ENCODE measurements around the gene GABRB1. TPM values are rescaled to one million over a fixed set of nuclear protein-coding genes. Genes with fewer than 3 reads are reported as not detected.

Gene GABRB1
- total RNA-seq, 2 donors from 2014 or later: not detected

- Histone ChIP-seq H3K4me3 (no peak overlapping the region), H3K27me3 (replicated peaks; ENCODE audit: insufficient read depth) (no peaks in the 10 kb centered on the region), H3K9me3 (no peaks in the 10 kb centered on the region), H3K36me3 (no peaks in the 10 kb centered on the region), H3K27ac (no peak overlapping the region), H3K4me1 (replicated peaks) (no peaks in the 10 kb centered on the region)
- 13% methylated on average over 4 of the region's 4 CpGs for WGBS
- DNase-seq (ENCODE audit: low spot score): no peak
- TF ChIP-seq POLR2AphosphoS5 (IDR thresholded peaks at IDR 0.05): no peak
- no peak for TF ChIP-seq POLR2A (IDR thresholded peaks at IDR 0.05)
- TF ChIP-seq CTCF (IDR thresholded peaks at IDR 0.05): no peak
- intact Hi-C loops (cut with DNase I): no loop called here
These were observed 114.3 kb downstream of the GABRB1 start for GRCh38 chr4:47145630-47146029.

GRCh38 chr4:47154816-47155370, 123.5 kb downstream of the GABRB1 start:
- H3K27ac ChIP-seq: no peak overlapping the region
- DNase-seq (ENCODE audit: low spot score): no peak
- no peaks in the 10 kb centered on the region for H3K4me1 ChIP-seq (replicated peaks)
- intact Hi-C loops (cut with DNase I): no loop called here
- WGBS: 69% methylated on average over 6 of the region's 6 CpGs
- no peaks in the 10 kb centered on the region for H3K36me3 ChIP-seq
- TF ChIP-seq POLR2A (IDR thresholded peaks at IDR 0.05) (no peak), POLR2AphosphoS5 (IDR thresholded peaks at IDR 0.05) (no peak), CTCF (IDR thresholded peaks at IDR 0.05) (no peak)
- no peak overlapping the region for H3K4me3 ChIP-seq
- no peaks in the 10 kb centered on the region for H3K27me3 ChIP-seq (replicated peaks; ENCODE audit: insufficient read depth)
- H3K9me3 ChIP-seq: no peaks in the 10 kb centered on the region

GRCh38 chr4:47155919-47156318, 124.6 kb downstream of the GABRB1 start:
- Histone ChIP-seq H3K4me1 (replicated peaks) (no peaks in the 10 kb centered on the region), H3K27ac (no peak overlapping the region)
- intact Hi-C loops (cut with DNase I): no loop called here

GRCh38 chr4:47160095-47160494, 128.7 kb downstream of the GABRB1 start:
- Histone ChIP-seq H3K4me3 (no peak overlapping the region), H3K36me3 (no peaks in the 10 kb centered on the region), H3K9me3 (no peaks in the 10 kb centered on the region), H3K27me3 (replicated peaks; ENCODE audit: insufficient read depth) (no peaks in the 10 kb centered on the region), H3K27ac (no peak overlapping the region), H3K4me1 (replicated peaks) (no peaks in the 10 kb centered on the region)
- DNase-seq (ENCODE audit: low spot score): no peak
- 79% methylated on average over 3 of the region's 3 CpGs for WGBS
- TF ChIP-seq CTCF (IDR thresholded peaks at IDR 0.05) (no peak), POLR2A (IDR thresholded peaks at IDR 0.05) (no peak)
- intact Hi-C loops (cut with DNase I): no loop called here

More at GRCh38 chr4:47155919-47156318, 124.6 kb downstream of the GABRB1 start:
- Histone ChIP-seq H3K36me3 (no peaks in the 10 kb centered on the region), H3K9me3 (no peaks in the 10 kb centered on the region), H3K27me3 (replicated peaks; ENCODE audit: insufficient read depth) (no peaks in the 10 kb centered on the region), H3K4me3 (no peak overlapping the region)
- WGBS: 80% methylated on average over 3 of the region's 3 CpGs
- TF ChIP-seq CTCF (IDR thresholded peaks at IDR 0.05): no peak
- no peak for TF ChIP-seq POLR2AphosphoS5 (IDR thresholded peaks at IDR 0.05)
- TF ChIP-seq POLR2A (IDR thresholded peaks at IDR 0.05): no peak
- no peak for DNase-seq (ENCODE audit: low spot score)

Data from prostate gland (tissue), 2 donors.